Measurements from ENCODE around the gene FAM169A.
"Not testable (repeated sequence)": the region's sequence is repeated elsewhere in the genome, so short reads cannot be mapped to it uniquely, and the experiment has no call there.

FAM169A gene

GRCh38 chr5:74865804-74866595 is at the start of gene FAM169A:
FAM169A (minus strand) TSS chr5:74866387; CDS start chr5:74841676, 24,711 bp downstream.
- no peak for DNase-seq

GRCh38 chr5:74915488-74915887 is 49.3 kb upstream of the FAM169A start:
- no peak for DNase-seq

GRCh38 chr5:74911421-74911820 is 45.2 kb upstream of the FAM169A start:
- DNase-seq, result not testable (repeated sequence)

GRCh38 chr5:74909888-74910287 is 43.7 kb upstream of the FAM169A start:
- DNase-seq, result not testable (repeated sequence)

GRCh38 chr5:74908237-74908636 is 42.0 kb upstream of the FAM169A start:
- not testable (repeated sequence) for DNase-seq

GRCh38 chr5:74904713-74905112 is 38.5 kb upstream of the FAM169A start:
- not testable (repeated sequence) for DNase-seq

GRCh38 chr5:74903165-74903787 is 37.1 kb upstream of the FAM169A start:
- no peak for DNase-seq

GRCh38 chr5:74897049-74897448 is 30.9 kb upstream of the FAM169A start:
- no peak for DNase-seq

- peak; percentile 89 for DNase-seq
Measured at GRCh38 chr5:74895906-74896305, 29.7 kb upstream of the FAM169A start.

- no peak for DNase-seq
Measured at GRCh38 chr5:74894351-74894750, 28.2 kb upstream of the FAM169A start.

- no peak for DNase-seq
Measured at GRCh38 chr5:74892921-74893320, 26.7 kb upstream of the FAM169A start.

GRCh38 chr5:74889523-74890105 is 23.4 kb upstream of the FAM169A start:
- DNase-seq, result no peak

GRCh38 chr5:74888117-74888516 is 21.9 kb upstream of the FAM169A start:
- no peak for DNase-seq

- no peak for DNase-seq
Measured at GRCh38 chr5:74885170-74885569, 19.0 kb upstream of the FAM169A start.

- not testable (repeated sequence) for DNase-seq
Measured at GRCh38 chr5:74882379-74883134, 16.4 kb upstream of the FAM169A start.

GRCh38 chr5:74877624-74878304 is 11.6 kb upstream of the FAM169A start:
- no peak for DNase-seq

GRCh38 chr5:74875994-74876791 is 10.0 kb upstream of the FAM169A start:
- no peak for DNase-seq

GRCh38 chr5:74873525-74874249 is 7.5 kb upstream of the FAM169A start:
- no peak for DNase-seq

- no peak for DNase-seq
Measured at GRCh38 chr5:74870299-74871067, 4.3 kb upstream of the FAM169A start.

GRCh38 chr5:74869414-74869813 is 3.2 kb upstream of the FAM169A start:
- DNase-seq, result not testable (repeated sequence)

Measured in NCI-H1694 (cell line).